GM12878 (cell line): Measurements from ENCODE around the gene RHOT1. TPM values are rescaled to one million over a fixed set of nuclear protein-coding genes. Genes with fewer than 3 reads are reported as not detected.

Experiments used
- ATAC-seq: fragments of 200-7000 bp; cut with Tn5 transposase; 3 replicates; pipeline ENCODE4 v1.9.1; 2020; ENCODE audit warnings: mild to moderate bottlenecking, moderate library complexity
- BruUV-seq: library from RNA; stranded (reverse); fragments of 400-500 nt; replicated peaks from 2 replicates; lab custom pipeline; 2021; lab: Mats Ljungman, UMichigan
- CTCF ChIA-PET: fragments of 300-600 bp; sonication (Branson Sonifier 250); formaldehyde crosslinking; extraction: SDS; loops from one replicate; lab custom pipeline; 2021; ENCODE audit warnings: inconsistent platforms; lab: Yijun Ruan, JAX
- POLR2A ChIA-PET: fragments of 350-600 bp; formaldehyde crosslinking; extraction: SDS; loops from one replicate; lab custom pipeline; 2021; ENCODE audit warnings: inconsistent platforms; lab: Charles Lee
- RAD21 ChIA-PET: fragments of 300-600 bp; sonication (Branson Sonifier 250); formaldehyde crosslinking; loops from one replicate; lab custom pipeline; 2023; ENCODE audit warnings: antibody characterized with exemption; ENCODE audit not compliant: unreplicated experiment; lab: Charles Lee
- SMC1A ChIA-PET: fragments of 300-600 bp; sonication (Branson Sonifier 250); formaldehyde crosslinking; loops from one replicate; lab custom pipeline; 2023; ENCODE audit not compliant: unreplicated experiment, uncharacterized antibody; lab: Charles Lee
- DNase-seq: peaks from one replicate; pipeline ENCODE4 v3.0.0-alpha.2; 2011; ENCODE audit warnings: low read depth, low spot score
- FAIRE-seq: peaks from 3 replicates; lab custom pipeline; 2011; peaks lifted over from hg19 to GRCh38; lab: Jason Lieb, UNC
- H2AFZ ChIP-seq: 2 replicates; pipeline ENCODE4 v1.6.0; 2011; ENCODE audit warnings: low read depth, low read length, control low read depth; ENCODE audit not compliant: control insufficient read depth
- H3K27ac ChIP-seq: 2 replicates; pipeline ENCODE4 v1.5.1; 2011; ENCODE audit warnings: control low read depth; ENCODE audit not compliant: control insufficient read depth, insufficient read depth
- H3K27me3 ChIP-seq, 2 experiments: replicated peaks in 1 of 2; 2 replicates each; pipeline versions ENCODE4 v1.6.0 to v1.6.1; 2011; ENCODE audit warnings: low read length in 1 of 2; ENCODE audit not compliant: control insufficient read depth in 2 of 2, insufficient read depth in 2 of 2
- H3K36me3 ChIP-seq, 2 experiments: 2 replicates each; pipeline ENCODE4 v1.5.1; 2011; ENCODE audit warnings: low read length in 1 of 2; ENCODE audit not compliant: control insufficient read depth in 2 of 2, insufficient read depth in 2 of 2
- H3K4me1 ChIP-seq: 2 replicates; pipeline ENCODE4 v1.6.1; 2011; ENCODE audit warnings: mild to moderate bottlenecking, low read length, moderate library complexity, mixed read lengths; ENCODE audit not compliant: control insufficient read depth, insufficient read depth
- H3K4me2 ChIP-seq: 2 replicates; pipeline ENCODE4 v1.6.0; 2011; ENCODE audit warnings: control low read depth; ENCODE audit not compliant: control insufficient read depth, insufficient read depth
- H3K4me3 ChIP-seq: fragments of 200-600 bp; sonication (generic); 2 replicates; pipeline ENCODE4 v1.5.1; 2016
- H3K79me2 ChIP-seq: 2 replicates; pipeline ENCODE4 v1.6.0; 2011; ENCODE audit warnings: low read length; ENCODE audit not compliant: control insufficient read depth, insufficient read depth
- H3K9ac ChIP-seq: 2 replicates; pipeline ENCODE4 v1.8.0; 2011; ENCODE audit warnings: low read length, control low read depth, mixed read lengths; ENCODE audit not compliant: control insufficient read depth, insufficient read depth
- H3K9me3 ChIP-seq: replicated peaks from 3 replicates; pipeline ENCODE4 v1.5.1; 2011; ENCODE audit warnings: mild to moderate bottlenecking, low read length; ENCODE audit not compliant: control insufficient read depth, insufficient read depth
- H4K20me1 ChIP-seq: 2 replicates; pipeline ENCODE4 v1.6.0; 2011; ENCODE audit not compliant: control insufficient read depth, insufficient read depth
- CEBPB ChIP-seq, 2 experiments: fragments of 150-350 bp in 1 of 2; IDR thresholded peaks; 2 replicates each; pipeline ENCODE4 v1.6.1; 2012 to 2014; ENCODE audit warnings: low read depth in 2 of 2, low read length in 2 of 2, borderline replicate concordance in 1 of 2, inconsistent platforms in 1 of 2
- IKZF1 ChIP-seq: fragments of 450-650 bp; conservative IDR thresholded peaks from 2 replicates; pipeline ENCODE4 v1.6.1; 2017; ENCODE audit warnings: antibody characterized with exemption, mild to moderate bottlenecking
- KLF5 ChIP-seq: fragments of 450-650 bp; IDR thresholded peaks from 2 replicates; pipeline ENCODE4 v1.6.1; 2014; ENCODE audit warnings: mild to moderate bottlenecking; ENCODE audit not compliant: partially characterized antibody
- MXI1 ChIP-seq: fragments of 150-350 bp; IDR thresholded peaks from 2 replicates; pipeline ENCODE4 v1.6.1; 2011; ENCODE audit warnings: low read depth, mild to moderate bottlenecking, inconsistent platforms, low read length, improper control_type of control experiment
- MYC ChIP-seq: IDR thresholded peaks from 2 replicates; pipeline ENCODE4 v1.6.1; 2011; ENCODE audit warnings: mild to moderate bottlenecking, low read length, moderate library complexity, inconsistent platforms; ENCODE audit not compliant: insufficient read depth, insufficient replicate concordance, insufficient read length, severe bottlenecking
- PRDM15 ChIP-seq: fragments of 450-650 bp; formaldehyde crosslinking; IDR thresholded peaks from 2 replicates; pipeline ENCODE4 v1.4.0; 2020; ENCODE audit warnings: mild to moderate bottlenecking, moderate library complexity
- RCOR1 ChIP-seq: conservative IDR thresholded peaks from 2 replicates; pipeline ENCODE4 v1.6.1; 2012; ENCODE audit warnings: low read depth, low read length, improper control_type of control experiment
- RFX5 ChIP-seq: IDR thresholded peaks from 2 replicates; pipeline ENCODE4 v1.6.1; 2011; ENCODE audit warnings: low read depth, low read length, improper control_type of control experiment
- STAT1 ChIP-seq: fragments of 450-650 bp; conservative IDR thresholded peaks from 2 replicates; pipeline ENCODE4 v1.6.1; 2014; ENCODE audit warnings: antibody characterized with exemption, mild to moderate bottlenecking
- TAF1 ChIP-seq: IDR thresholded peaks from 2 replicates; pipeline ENCODE4 v1.6.1; 2011; ENCODE audit warnings: mild to moderate bottlenecking, low read depth, low read length, borderline replicate concordance
- TARDBP ChIP-seq: IDR thresholded peaks from 2 replicates; pipeline ENCODE4 v1.6.1; 2016; ENCODE audit warnings: borderline replicate concordance
- ZNF207 ChIP-seq: fragments of 450-650 bp; IDR thresholded peaks from 2 replicates; pipeline ENCODE4 v1.6.1; 2014; ENCODE audit warnings: antibody characterized with exemption, mild to moderate bottlenecking, borderline replicate concordance
- ZNF274 ChIP-seq: IDR thresholded peaks from one replicate; pipeline ENCODE4 v1.8.0; 2011; ENCODE audit not compliant: insufficient read length, insufficient read depth
- ZSCAN29 ChIP-seq: fragments of 450-650 bp; IDR thresholded peaks from 2 replicates; pipeline ENCODE4 v1.6.1; 2017; ENCODE audit warnings: mild to moderate bottlenecking, moderate library complexity
- WGBS: methylation state at CpG from one replicate; pipeline ENCODE4 v1.1.6; 2016; ENCODE audit warnings: low lambda C conversion rate; ENCODE audit not compliant: insufficient replicate concordance, insufficient coverage; ENCODE audit errors: missing lambda C conversion rate; 5-methylcytosine and 5-hydroxymethylcytosine counted together
- in situ Hi-C: fragments of 300-500 bp; cut with MboI; formaldehyde crosslinking; loops from 9 replicates; pipeline ENCODE4 v1.14.3; 2018; ENCODE audit warnings: mixed read lengths
- intact Hi-C: fragments of 100-400 bp; cut with micrococcal nuclease; formaldehyde crosslinking; loops from one replicate; pipeline ENCODE4 v1.14.2; 2022; ENCODE audit not compliant: unreplicated experiment
- polyA plus RNA-seq, 11 experiments: library from polyadenylated mRNA; depleted of rRNA in 4 of 11; unstranded in 6 of 11; stranded (reverse) in 5 of 11; fragments of >200 nt; fragmentation: Nextera tagmentation in 4 of 11; fragmentation: Illumina TruSeq in 1 of 11; extraction: Ambion mirVana in 4 of 11; extraction: Trizol in 1 of 11; gene quantifications; 1 replicate in 1 of 11; 2 replicates in 10 of 11; pipeline versions ENCODE4 v1.2.1 to v1.2.3, GENCODE V29; 2011 to 2016; ENCODE audit warnings: inconsistent platforms in 2 of 11, missing spikeins in 2 of 11, low read depth in 1 of 11
- total RNA-seq, 4 experiments: library from RNA; depleted of rRNA in 3 of 4; stranded (reverse); fragments of >200 nt in 3 of 4; fragmentation: Illumina TruSeq in 1 of 4; extraction: Trizol in 1 of 4; gene quantifications; 2 replicates each; pipeline versions ENCODE4 v1.2.1 to v1.2.3, GENCODE V29; 2013 to 2021
- TF ChIP-seq, protein P1 (sequence below): IDR thresholded peaks from 2 replicates; pipeline ENCODE4 v1.6.1; 2011; ENCODE audit warnings: mild to moderate bottlenecking, low read depth, low read length, moderate library complexity; ENCODE audit not compliant: insufficient replicate concordance

Gene RHOT1
- total and polyA plus RNA-seq, 10 of the 15 experiments (the other 5 are each of a cell fraction or from before 2014, with no cell fraction given): 13.3 to 68.2 (median 22.8) TPM

DNA sequence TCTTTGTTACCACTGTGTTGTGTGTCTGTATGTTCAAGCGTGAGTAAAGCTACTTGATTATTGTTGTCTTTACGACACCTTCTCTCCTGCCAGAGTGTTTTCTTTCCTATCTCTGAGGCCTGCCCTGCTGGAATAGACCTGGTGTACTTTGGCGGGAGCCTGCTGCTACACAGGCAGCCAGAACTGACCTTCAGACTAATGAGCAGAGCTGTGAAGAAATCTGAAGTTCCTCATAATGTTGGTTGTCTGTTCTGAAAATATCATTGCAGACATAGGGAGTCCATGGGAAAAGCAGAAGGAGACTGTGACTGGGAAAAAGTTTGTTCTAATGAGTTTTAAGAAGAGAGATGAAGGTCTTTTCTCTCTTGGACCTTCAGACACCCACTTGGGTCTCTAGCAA, 9.8 kb downstream of the RHOT1 start (continued):
- TF ChIP-seq PRDM15: no peak
- TF ChIP-seq MYC: no peak
- no peak for TF ChIP-seq STAT1
- TF ChIP-seq TARDBP: no peak
- no peak for TF ChIP-seq ZNF274
- no peak for TF ChIP-seq CEBPB (IDR thresholded peaks at IDR 0.05; ENCODE audit: borderline replicate concordance in 1 of 2, low read depth in 2 of 2, low read length in 2 of 2)
- TF ChIP-seq IKZF1: no peak
- no peak for TF ChIP-seq ZSCAN29
- TF ChIP-seq KLF5: no peak
- TF ChIP-seq, all 136 proteins: peak for 0

DNA sequence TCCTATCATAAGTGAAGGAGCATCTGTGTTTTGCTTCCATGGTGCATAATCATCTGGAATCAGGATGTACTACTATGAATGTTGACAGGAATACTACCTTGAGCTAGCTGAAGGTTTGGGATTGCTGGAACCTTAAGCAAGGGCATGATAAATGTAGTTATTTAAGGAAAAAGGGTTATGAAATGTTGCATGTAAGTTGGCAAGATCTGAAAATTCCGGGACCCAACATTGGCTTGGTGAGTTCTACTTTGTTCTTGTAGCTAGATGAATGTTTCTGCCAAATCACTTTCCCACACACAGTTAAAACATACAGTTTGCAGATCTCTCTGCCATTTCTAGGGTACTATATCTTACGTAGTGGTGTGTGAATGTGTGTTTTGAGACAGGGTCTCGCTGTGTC, 13.6 kb downstream of the RHOT1 start:
- RAD21 ChIA-PET: no interaction called here
- H3K9me3 ChIP-seq: no peaks in the 10 kb centered on the region
- no peak overlapping the region for H3K27ac ChIP-seq
- BruUV-seq: no TSS peak
- in situ Hi-C loops (no loop called here), intact Hi-C loops (no loop called here)
- SMC1A ChIA-PET: no interaction called here
- DNase-seq: no peak
- H3K36me3 ChIP-seq: peaks cover 6 to 7% of the 10 kb centered on the region in 2 experiments; a peak in 3 of 4 replicates
- 98% methylated on average over 3 of the region's 3 CpGs for WGBS
- no peak overlapping the region for H2AFZ ChIP-seq
- H3K4me1 ChIP-seq: no peaks in the 10 kb centered on the region
- H3K79me2 ChIP-seq: no peaks in the 10 kb centered on the region
- H3K4me2 ChIP-seq: no peak overlapping the region
- TF ChIP-seq MXI1 (no peak), TAF1 (no peak), ZNF207 (no peak), RFX5 (no peak), RCOR1 (no peak)
- TF ChIP-seq, protein P1, sequence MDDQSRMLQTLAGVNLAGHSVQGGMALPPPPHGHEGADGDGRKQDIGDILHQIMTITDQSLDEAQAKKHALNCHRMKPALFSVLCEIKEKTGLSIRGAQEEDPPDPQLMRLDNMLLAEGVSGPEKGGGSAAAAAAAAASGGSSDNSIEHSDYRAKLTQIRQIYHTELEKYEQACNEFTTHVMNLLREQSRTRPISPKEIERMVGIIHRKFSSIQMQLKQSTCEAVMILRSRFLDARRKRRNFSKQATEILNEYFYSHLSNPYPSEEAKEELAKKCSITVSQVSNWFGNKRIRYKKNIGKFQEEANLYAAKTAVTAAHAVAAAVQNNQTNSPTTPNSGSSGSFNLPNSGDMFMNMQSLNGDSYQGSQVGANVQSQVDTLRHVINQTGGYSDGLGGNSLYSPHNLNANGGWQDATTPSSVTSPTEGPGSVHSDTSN: no peak
- TF ChIP-seq, all 136 proteins: peak for 0
- no peak overlapping the region for H3K4me3 ChIP-seq
- POLR2A ChIA-PET: no interaction called here
- CTCF ChIA-PET: no interaction called here
- ATAC-seq: no peak
- no peak overlapping the region for H3K9ac ChIP-seq
- H3K27me3 ChIP-seq: no peaks in the 10 kb centered on the region
- H4K20me1 ChIP-seq: no peaks in the 10 kb centered on the region; the same call in 1 of the 2 replicates
- no peak for FAIRE-seq
